Endothelial cell (in vitro differentiated cells): ENCODE results near the gene RBFOX2. TPM values are rescaled to one million over a fixed set of nuclear protein-coding genes. Genes with fewer than 3 reads are reported as not detected.
A peak's percentile ranks its signal among the peaks of the same experiment; 100 is the strongest.

Experiments
- DNase-seq: peaks from one replicate; pipeline ENCODE4 v3.0.0; 2021; ENCODE audit warnings: low spot score
- H3K27ac Mint-ChIP-seq: one replicate; pipeline ENCODE4 v1.8.0; 2021; ENCODE audit warnings: mixed read lengths, inconsistent platforms; ENCODE audit not compliant: unreplicated experiment
- H3K27me3 Mint-ChIP-seq: one replicate; pipeline ENCODE4 v1.8.0; 2021; ENCODE audit warnings: mild to moderate bottlenecking, moderate library complexity, mixed read lengths, inconsistent platforms; ENCODE audit not compliant: unreplicated experiment
- H3K36me3 Mint-ChIP-seq: one replicate; pipeline ENCODE4 v1.8.0; 2021; ENCODE audit warnings: mild to moderate bottlenecking, low read depth, mixed read lengths, inconsistent platforms; ENCODE audit not compliant: unreplicated experiment
- H3K4me1 Mint-ChIP-seq: one replicate; pipeline ENCODE4 v1.8.0; 2021; ENCODE audit warnings: mild to moderate bottlenecking, mixed read lengths, inconsistent platforms; ENCODE audit not compliant: unreplicated experiment
- H3K4me3 Mint-ChIP-seq: one replicate; pipeline ENCODE4 v1.8.0; 2021; ENCODE audit warnings: mild to moderate bottlenecking, mixed read lengths, inconsistent platforms; ENCODE audit not compliant: unreplicated experiment
- H3K9me3 Mint-ChIP-seq: one replicate; pipeline ENCODE4 v1.8.0; 2021; ENCODE audit warnings: mixed read lengths, inconsistent platforms; ENCODE audit not compliant: unreplicated experiment
- CTCF ChIP-seq: fragments of 200-600 bp; sonication (generic); IDR thresholded peaks from one replicate; pipeline ENCODE4 v1.5.0; 2021; ENCODE audit warnings: antibody characterized with exemption; ENCODE audit not compliant: unreplicated experiment
- total RNA-seq: library from RNA; stranded (reverse); fragmentation: NEBNext Ultra II Directional; extraction: Animal tissue kit (Norgen Biotek cat#: 25700); gene quantifications from one replicate; pipeline ENCODE4 v1.2.1, GENCODE V29; 2021; ENCODE audit not compliant: unreplicated experiment

Gene RBFOX2
- total RNA-seq, 1 donor from 2014 or later = 228 TPM

- Mint-ChIP-seq H3K27me3 (peaks cover 3% of the 10 kb centered on the region), H3K4me3 (peak overlapping the region; percentile 76), H3K27ac (peak overlapping the region; percentile 96), H3K36me3 (peaks cover 3% of the 10 kb centered on the region), H3K4me1 (peaks cover 86% of the 10 kb centered on the region), H3K9me3 (no peaks in the 10 kb centered on the region)
- DNase-seq = no peak
- no peak for TF ChIP-seq CTCF
These were observed 57.0 kb downstream of the RBFOX2 start for GRCh38 chr22:35971456-35972119.

GRCh38 chr22:35970616-35971455, 57.8 kb downstream of the RBFOX2 start:
- Mint-ChIP-seq H3K27me3 (peaks cover 4% of the 10 kb centered on the region), H3K9me3 (no peaks in the 10 kb centered on the region), H3K27ac (peak overlapping the region; percentile 92), H3K4me3 (peak overlapping the region; percentile 57), H3K4me1 (peaks cover 83% of the 10 kb centered on the region), H3K36me3 (peaks cover 3% of the 10 kb centered on the region)
- no peak for DNase-seq
- TF ChIP-seq CTCF = no peak

GRCh38 chr22:35967046-35967397, 61.6 kb downstream of the RBFOX2 start:
- H3K4me3 Mint-ChIP-seq = no peak overlapping the region
- H3K27ac Mint-ChIP-seq = no peak overlapping the region
- peaks cover 3% of the 10 kb centered on the region for H3K36me3 Mint-ChIP-seq
- no peaks in the 10 kb centered on the region for H3K9me3 Mint-ChIP-seq
- DNase-seq = no peak
- H3K4me1 Mint-ChIP-seq = peaks cover 68% of the 10 kb centered on the region
- no peak for TF ChIP-seq CTCF
- H3K27me3 Mint-ChIP-seq = peaks cover 2% of the 10 kb centered on the region

GRCh38 chr22:35966314-35967045, 62.1 kb downstream of the RBFOX2 start:
- Mint-ChIP-seq H3K4me1 (peaks cover 68% of the 10 kb centered on the region), H3K27me3 (peaks cover 6% of the 10 kb centered on the region), H3K4me3 (no peak overlapping the region), H3K9me3 (no peaks in the 10 kb centered on the region), H3K27ac (no peak overlapping the region), H3K36me3 (peaks cover 3% of the 10 kb centered on the region)
- no peak for TF ChIP-seq CTCF
- no peak for DNase-seq
